HG02938 (cell line): ENCODE data around the gene ALDH16A1.

Experiments used
- ATAC-seq: cut with Tn5 transposase; IDR thresholded peaks from one replicate; pipeline ENCODE4 v1.9.1; 2021; ENCODE audit warnings: mild to moderate bottlenecking, moderate library complexity; ENCODE audit not compliant: unreplicated experiment

Gene ALDH16A1

DNA sequence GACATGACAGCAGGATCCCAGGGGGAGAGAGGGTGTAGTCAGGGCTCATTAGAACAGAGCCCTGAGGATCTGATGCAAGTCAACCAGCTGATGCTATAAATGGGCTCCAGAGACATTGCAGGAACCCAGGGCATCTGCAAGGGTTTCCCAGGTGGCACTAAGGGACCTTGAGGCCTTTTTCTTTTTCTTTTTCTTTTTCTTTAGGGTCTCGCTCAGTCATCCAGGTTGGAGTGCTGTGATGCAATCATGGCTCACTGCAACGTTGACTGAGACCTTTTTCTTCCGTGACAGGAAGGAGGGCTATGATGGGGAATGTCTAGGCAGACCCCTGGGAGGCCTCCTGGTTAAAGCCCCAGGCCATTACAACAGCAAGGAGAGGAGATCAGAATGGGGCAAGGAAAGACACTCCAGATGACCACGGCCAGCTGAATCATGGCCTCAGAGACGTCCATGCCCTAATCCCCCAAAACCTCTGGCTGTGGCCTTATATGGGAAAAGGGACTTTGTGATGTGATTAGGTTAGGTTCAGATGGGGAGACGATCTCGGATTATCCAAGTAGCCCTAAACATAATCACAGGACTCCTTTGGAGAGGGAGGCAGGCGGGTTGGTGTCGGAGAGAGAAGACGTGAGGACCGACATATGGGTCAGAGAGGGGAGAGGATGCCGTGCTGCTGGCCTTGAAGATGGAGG lies 54.9 kb downstream of the ALDH16A1 start:
- ATAC-seq: no peak

- no peak for ATAC-seq
Measured at GRCh38 chr19:49512970-49513745, 60.1 kb downstream of the ALDH16A1 start.

- no peak for ATAC-seq
Measured at GRCh38 chr19:49513746-49514118, 60.7 kb downstream of the ALDH16A1 start.

GRCh38 chr19:49514151-49514550 lies 61.1 kb downstream of the ALDH16A1 start:
- no peak for ATAC-seq

GRCh38 chr19:49515767-49516166 lies 62.7 kb downstream of the ALDH16A1 start:
- no peak for ATAC-seq

GRCh38 chr19:49518033-49518432 lies 65.0 kb downstream of the ALDH16A1 start:
- no peak for ATAC-seq
